NCI-H1092 (cell line): Measurements from ENCODE around the gene ABHD13.
"Not testable (repeated sequence)": the region's sequence is repeated elsewhere in the genome, so short reads cannot be mapped to it uniquely, and the experiment has no call there.

Source experiments
- DNase-seq: peaks from one replicate; lab custom pipeline; 2025; lab: John Stamatoyannopoulos, UW

ABHD13 gene

GRCh38 chr13:108218044-108218974 lies at the start of gene ABHD13:
ABHD13 (plus strand) TSS chr13:108218392; CDS start chr13:108229219, 10,827 bp downstream.
- peak; percentile 97 for DNase-seq

GRCh38 chr13:108168929-108169328 lies 49.3 kb upstream of the ABHD13 start:
- DNase-seq = no peak

DNA sequence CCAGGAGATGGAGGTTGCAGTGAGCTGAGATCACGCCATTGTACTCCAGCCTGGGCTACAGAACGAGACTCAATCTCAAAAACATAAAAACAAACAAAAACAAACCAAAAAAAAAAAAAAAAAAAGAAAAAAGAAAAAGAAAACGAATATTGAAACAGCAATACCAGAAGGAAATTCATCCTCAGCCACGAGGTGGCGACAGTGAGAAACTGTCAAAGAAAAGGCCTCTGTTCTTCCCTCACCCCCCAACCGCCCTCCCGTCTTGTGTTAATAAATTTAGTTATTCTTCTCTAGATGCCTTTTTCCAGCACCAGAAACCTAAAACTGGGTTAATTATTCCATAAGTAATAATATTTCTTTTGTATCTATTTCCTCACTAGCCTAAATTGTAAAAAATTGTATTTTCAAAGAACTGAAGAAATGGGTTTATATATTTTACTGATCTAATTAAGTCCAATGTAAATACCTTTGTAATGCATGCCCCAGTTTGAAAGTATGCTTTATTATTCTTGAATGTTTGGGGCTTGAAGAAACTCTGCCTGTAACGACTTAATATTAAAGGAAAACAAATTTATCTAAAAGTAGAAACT lies 41.4 kb upstream of the ABHD13 start:
- peak; percentile 5 for DNase-seq

DNA sequence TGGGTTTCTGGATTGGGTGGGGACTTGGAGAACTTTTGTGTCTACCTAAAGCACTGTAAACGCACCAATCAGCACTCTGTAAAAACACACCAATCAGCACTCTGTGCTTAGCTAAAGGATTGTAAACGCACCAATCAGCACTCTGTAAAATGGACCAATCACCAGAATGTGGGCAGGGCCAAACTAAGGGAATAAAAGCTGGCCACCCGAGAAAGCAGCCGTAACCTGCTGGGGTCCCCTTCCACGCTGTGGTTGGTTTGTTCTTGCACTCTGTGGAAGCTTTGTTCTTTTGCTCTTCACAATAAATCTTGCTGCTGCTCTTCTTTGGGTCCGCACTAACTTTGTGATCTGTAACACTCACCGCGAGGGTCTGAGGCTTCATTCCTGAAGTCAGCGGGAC lies 40.1 kb upstream of the ABHD13 start:
- no peak for DNase-seq

- no peak for DNase-seq
Measured at GRCh38 chr13:108182652-108183051, 35.5 kb upstream of the ABHD13 start.

GRCh38 chr13:108185223-108185622 lies 33.0 kb upstream of the ABHD13 start:
- no peak for DNase-seq

DNA sequence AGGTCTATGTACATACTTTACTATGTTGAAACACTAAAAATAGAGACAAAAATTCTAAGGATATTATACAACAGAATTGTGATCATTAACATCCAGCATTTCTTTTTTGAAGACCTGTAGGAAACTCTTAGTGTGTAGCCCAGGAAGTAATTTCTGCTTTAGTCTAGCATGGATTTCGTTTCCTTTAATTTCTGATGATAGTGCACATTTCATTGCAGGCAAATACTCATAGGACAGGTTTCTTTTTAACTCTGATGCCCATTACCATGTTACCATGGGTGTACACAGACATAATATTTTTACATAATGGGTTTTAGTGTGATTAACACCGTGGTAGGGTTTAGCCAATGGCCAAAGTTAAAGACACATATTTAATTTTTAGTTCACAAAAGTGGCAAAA lies 29.9 kb upstream of the ABHD13 start:
- DNase-seq = no peak

DNA sequence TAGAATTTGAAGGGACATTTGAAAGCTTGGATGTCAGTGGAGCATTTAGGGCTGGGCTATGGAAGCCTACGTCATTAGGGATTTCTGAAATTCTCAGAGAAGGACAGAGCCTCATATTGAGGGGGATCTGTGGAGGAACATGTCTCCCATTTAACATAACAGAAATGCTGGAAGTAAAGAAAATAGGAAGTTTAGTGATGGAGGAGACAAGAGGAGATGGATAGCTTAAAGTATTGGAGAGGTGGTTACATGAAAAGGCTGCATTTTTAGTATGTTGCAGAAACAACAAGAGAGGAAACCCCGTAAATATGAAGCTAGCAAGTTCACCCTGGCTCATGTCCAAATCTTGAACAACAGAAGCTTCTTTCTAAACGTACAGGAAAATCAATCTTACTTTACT lies 27.3 kb upstream of the ABHD13 start:
- no peak for DNase-seq

DNA sequence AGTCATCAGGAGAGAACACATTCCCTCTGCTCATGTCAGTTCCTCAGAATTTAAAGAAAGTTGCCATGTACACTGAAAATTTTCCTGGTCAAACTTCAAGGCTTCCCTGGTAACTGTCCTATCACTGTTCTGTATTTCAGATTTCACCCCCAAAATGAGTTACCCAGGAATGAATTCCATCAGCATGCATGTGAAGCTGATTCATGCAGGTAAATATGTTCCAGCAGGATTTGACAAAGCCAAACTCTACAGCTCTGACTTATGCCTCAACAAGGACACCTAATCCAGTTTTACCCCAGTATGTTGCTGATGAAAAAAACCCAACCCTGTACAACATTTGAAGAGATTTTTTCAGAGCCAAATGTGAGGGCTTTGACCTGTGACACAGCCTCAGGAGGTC lies 24.4 kb upstream of the ABHD13 start:
- DNase-seq = no peak

DNA sequence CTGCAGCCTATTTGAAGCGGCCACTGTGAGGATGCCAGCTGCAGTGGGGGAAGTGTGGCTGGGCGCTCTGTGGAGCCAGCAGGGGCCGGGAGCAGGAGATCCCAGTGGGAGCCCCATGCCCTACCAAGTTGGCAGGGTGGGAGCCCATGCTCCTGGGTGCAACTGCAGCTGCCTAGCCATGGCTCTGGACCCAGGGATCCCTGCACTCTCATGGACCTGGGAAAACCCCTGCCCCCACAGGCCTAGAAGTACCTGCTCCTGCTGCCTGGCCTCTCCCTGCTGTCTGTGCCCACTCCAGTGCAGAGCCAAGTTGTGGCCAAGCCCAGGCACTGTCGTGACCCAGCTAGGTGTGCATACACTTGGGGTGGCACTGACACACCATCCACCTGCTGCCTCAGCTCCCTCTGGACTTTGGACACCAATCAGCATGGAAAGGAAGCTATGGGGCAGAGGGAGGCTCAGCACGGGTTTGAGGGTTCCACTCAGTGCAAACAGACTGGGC lies 23.7 kb upstream of the ABHD13 start:
- DNase-seq = no peak

- DNase-seq = no peak
Measured at GRCh38 chr13:108195146-108195545, 23.0 kb upstream of the ABHD13 start.

DNA sequence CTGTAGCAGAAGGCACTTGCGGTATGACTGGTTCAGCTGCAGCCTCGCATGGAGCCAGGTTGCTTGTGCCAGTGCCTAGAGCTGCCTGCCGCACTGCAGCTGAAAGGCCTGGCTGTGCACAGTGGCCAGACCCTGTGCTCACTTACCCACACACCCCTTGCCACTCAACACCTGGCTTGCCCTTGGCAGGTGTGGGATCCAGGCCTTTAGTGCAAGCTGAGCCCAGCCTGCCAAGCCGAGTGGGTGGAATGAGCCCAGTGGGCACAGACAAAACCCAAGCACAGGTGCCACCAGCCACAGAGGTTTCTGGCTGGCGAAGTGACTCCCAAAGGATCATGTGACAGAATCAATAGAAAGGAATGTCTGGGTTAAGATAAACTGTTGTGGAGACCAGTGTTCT lies 22.3 kb upstream of the ABHD13 start:
- no peak for DNase-seq

GRCh38 chr13:108200781-108201398 lies 17.3 kb upstream of the ABHD13 start:
- no peak for DNase-seq

- no peak for DNase-seq
Measured at GRCh38 chr13:108210551-108210950, 7.6 kb upstream of the ABHD13 start.

DNA sequence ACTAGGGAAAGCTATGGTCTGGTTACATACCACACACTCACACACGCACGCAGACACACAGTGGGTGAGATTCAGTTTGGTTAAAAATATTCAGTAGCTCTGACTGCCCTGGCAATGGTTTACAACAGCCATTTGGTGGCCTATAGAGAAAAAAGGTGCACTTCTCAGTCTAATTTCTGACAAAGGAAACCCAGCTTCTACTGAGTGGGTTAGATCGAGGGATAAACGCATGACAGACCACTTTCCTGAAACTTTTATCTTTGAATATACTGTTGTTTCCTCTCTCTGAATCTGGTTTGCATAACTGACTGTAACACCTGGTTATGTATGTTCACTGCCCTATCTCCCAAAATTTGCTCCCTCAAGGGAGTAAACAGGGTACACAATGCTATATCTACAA lies 5.3 kb upstream of the ABHD13 start:
- no peak for DNase-seq

DNA sequence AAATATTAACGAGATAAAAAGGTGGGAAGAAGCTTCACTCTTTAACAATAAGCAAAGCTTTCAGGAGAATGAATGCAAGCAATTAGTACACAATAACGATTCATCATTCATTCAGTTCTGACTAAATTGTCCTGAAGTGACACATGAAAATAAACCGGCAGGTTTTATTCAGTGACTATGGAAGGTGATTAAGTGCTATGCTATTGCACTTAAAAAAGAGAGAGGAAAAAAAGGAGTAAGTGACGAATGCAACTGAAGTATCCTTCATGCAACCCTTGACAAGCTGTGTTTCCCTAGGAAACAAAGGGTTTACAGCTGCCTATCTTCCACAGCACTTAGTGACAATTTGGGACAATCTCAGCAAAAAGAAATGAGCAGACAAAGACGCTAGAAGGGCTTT lies 4.2 kb upstream of the ABHD13 start:
- DNase-seq = no peak

GRCh38 chr13:108214441-108215271 lies 3.5 kb upstream of the ABHD13 start:
- no peak for DNase-seq

DNA sequence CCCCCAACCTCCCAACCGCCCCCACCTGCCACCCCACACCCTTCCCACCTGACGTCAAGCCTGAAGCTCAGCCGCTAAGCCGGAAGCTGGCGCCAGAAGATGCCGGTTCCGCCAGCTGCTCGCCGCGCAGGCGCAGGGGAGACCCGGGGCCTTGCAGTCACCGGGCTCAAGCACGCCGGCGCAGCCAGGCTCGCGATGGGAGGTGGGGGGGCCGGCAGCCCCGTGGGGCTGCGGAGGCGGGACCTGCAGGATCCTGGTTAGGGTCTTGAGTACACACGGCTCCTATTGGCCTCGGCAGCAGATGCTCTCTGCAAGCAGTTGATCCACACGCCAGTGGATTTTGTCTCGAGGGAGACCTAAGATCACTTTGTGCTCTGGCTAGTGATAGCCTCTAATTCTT lies 2.8 kb upstream of the ABHD13 start, which contains the start of gene LIG4:
TSS of gene LIG4 (minus strand) at position 101 of the 400 bp plus-strand sequence. CDS start 4,268 bp downstream, outside the sequence.
- peak; percentile 97 for DNase-seq

- not testable (repeated sequence) for DNase-seq
Measured at GRCh38 chr13:108217307-108218043, 717 bp upstream of the ABHD13 start.

DNA sequence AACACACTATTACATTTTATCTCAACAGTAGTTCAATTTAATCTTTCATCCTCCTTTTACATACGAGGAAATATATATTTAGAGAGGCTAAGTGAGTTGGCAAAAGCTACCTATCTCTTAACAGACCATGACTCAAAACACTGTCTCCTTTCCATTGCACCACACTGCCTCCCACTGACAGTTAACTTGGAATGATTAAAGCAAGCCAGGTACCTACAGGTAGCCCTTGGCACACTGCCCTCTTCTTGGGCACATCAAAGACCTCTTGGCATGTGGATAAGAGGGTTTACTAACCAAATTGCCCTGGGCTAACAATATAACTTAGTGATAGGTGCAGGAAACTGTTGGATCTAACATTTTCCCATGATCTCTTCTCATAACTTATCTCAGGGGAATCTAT lies 1.8 kb downstream of the ABHD13 start:
- no peak for DNase-seq
